Sigmoid colon (tissue), 4 donors: Measurements from ENCODE around the gene MICAL1.

Source experiments
- CTCF ChIP-seq, 4 experiments: fragments of 450-650 bp in 3 of 4; fragments of 200-600 bp in 1 of 4; IDR thresholded peaks; one replicate each; pipeline ENCODE4 v1.5.1; 2016 to 2019; ENCODE audit warnings: antibody characterized with exemption in 4 of 4, mild to moderate bottlenecking in 3 of 4, moderate library complexity in 2 of 4
- EP300 ChIP-seq, 4 donors: sonication (generic); formaldehyde crosslinking; IDR thresholded peaks; one replicate each; pipeline ENCODE4 v1.6.1; 2017; ENCODE audit warnings: antibody characterized with exemption in 4 of 4
- POLR2A ChIP-seq, 2 donors: fragments of 450-650 bp; IDR thresholded peaks; one replicate each; pipeline ENCODE4 v1.6.1; 2016; ENCODE audit warnings: antibody characterized with exemption in 2 of 2, mild to moderate bottlenecking in 2 of 2, moderate library complexity in 2 of 2
- POLR2AphosphoS5 ChIP-seq, 4 donors: sonication (generic); formaldehyde crosslinking; IDR thresholded peaks; one replicate each; pipeline ENCODE4 v1.6.1; 2017; ENCODE audit warnings: antibody characterized with exemption in 4 of 4

- TF ChIP-seq CTCF (IDR thresholded peaks at IDR 0.05) (no peak), POLR2A (IDR thresholded peaks at IDR 0.05) (no peak), POLR2AphosphoS5 (IDR thresholded peaks at IDR 0.05) (no peak), EP300 (IDR thresholded peaks at IDR 0.05) (no peak)
Measured at GRCh38 chr6:109420751-109421150, 34.8 kb downstream of the MICAL1 start.
